NCI-H1694 (cell line): ENCODE data around the gene NRG3.

Experiments
- DNase-seq: peaks from one replicate; lab custom pipeline; 2025; lab: John Stamatoyannopoulos, UW

The NRG3 gene

GRCh38 chr10:82221056-82221455, 346.1 kb downstream of the NRG3 start:
- DNase-seq, result no peak

GRCh38 chr10:82221601-82222149, 346.7 kb downstream of the NRG3 start:
- DNase-seq, result no peak

- DNase-seq, result no peak
These were observed 353.7 kb downstream of the NRG3 start for GRCh38 chr10:82228701-82229100.

GRCh38 chr10:82234173-82234572, 359.2 kb downstream of the NRG3 start:
- no peak for DNase-seq

GRCh38 chr10:82236084-82236731, 361.2 kb downstream of the NRG3 start:
- no peak for DNase-seq

- DNase-seq, result no peak
These were observed 363.3 kb downstream of the NRG3 start for GRCh38 chr10:82238291-82238690.

- no peak for DNase-seq
These were observed 365.4 kb downstream of the NRG3 start for GRCh38 chr10:82240408-82240807.

GRCh38 chr10:82242778-82243177, 367.8 kb downstream of the NRG3 start:
- DNase-seq, result no peak

GRCh38 chr10:82245157-82245556, 370.2 kb downstream of the NRG3 start:
- no peak for DNase-seq

- no peak for DNase-seq
These were observed 371.0 kb downstream of the NRG3 start for GRCh38 chr10:82245906-82246560.

- no peak for DNase-seq
These were observed 374.1 kb downstream of the NRG3 start for GRCh38 chr10:82249141-82249540.

GRCh38 chr10:82251222-82251906, 376.4 kb downstream of the NRG3 start:
- DNase-seq, result no peak

GRCh38 chr10:82252081-82252480, 377.1 kb downstream of the NRG3 start:
- DNase-seq, result no peak

- no peak for DNase-seq
These were observed 379.2 kb downstream of the NRG3 start for GRCh38 chr10:82254237-82254636.

GRCh38 chr10:82256275-82256674, 381.3 kb downstream of the NRG3 start:
- no peak for DNase-seq

GRCh38 chr10:82266438-82266837, 391.4 kb downstream of the NRG3 start:
- no peak for DNase-seq

- DNase-seq, result no peak
These were observed 392.0 kb downstream of the NRG3 start for GRCh38 chr10:82267014-82267413.

- DNase-seq, result no peak
These were observed 392.5 kb downstream of the NRG3 start for GRCh38 chr10:82267465-82267864.

- DNase-seq, result no peak
These were observed 393.0 kb downstream of the NRG3 start for GRCh38 chr10:82267960-82268359.

GRCh38 chr10:82277591-82277990, 402.6 kb downstream of the NRG3 start:
- no peak for DNase-seq

GRCh38 chr10:82278401-82279182, 403.6 kb downstream of the NRG3 start:
- no peak for DNase-seq

- no peak for DNase-seq
These were observed 407.9 kb downstream of the NRG3 start for GRCh38 chr10:82282782-82283456.
